A549 (cell line): ENCODE results near the gene TEKT5. TPM values are rescaled to one million over a fixed set of nuclear protein-coding genes. Genes with fewer than 3 reads are reported as not detected.

Source experiments
- ATAC-seq, 2 experiments: fragments of 200-7000 bp in 1 of 2; fragments of >200 bp in 1 of 2; cut with Nextera tagmentation in 1 of 2; cut with Tn5 transposase in 1 of 2; 3 replicates each; pipeline versions ENCODE4 v1.8.0 to v1.9.1; 2018 to 2020; ENCODE audit warnings: mild to moderate bottlenecking in 1 of 2, moderate library complexity in 1 of 2
- CTCF ChIA-PET: fragments of 300-600 bp; sonication (Branson Sonifier 250); formaldehyde crosslinking; extraction: SDS; loops from one replicate; lab custom pipeline; 2021; ENCODE audit warnings: antibody characterized with exemption, inconsistent platforms; lab: Yijun Ruan, JAX
- POLR2A ChIA-PET: fragments of 350-600 bp; formaldehyde crosslinking; extraction: SDS; loops from one replicate; lab custom pipeline; 2021; ENCODE audit warnings: antibody characterized with exemption, inconsistent platforms; lab: Yijun Ruan, JAX
- DNase-seq, 2 experiments: peaks; one replicate each; pipeline versions ENCODE4 v3.0.0 to v3.0.0-alpha.2; 2011 to 2016; ENCODE audit warnings: low read depth in 1 of 2, low spot score in 1 of 2
- FAIRE-seq: peaks from 2 replicates; lab custom pipeline; 2011; peaks lifted over from hg19 to GRCh38; lab: Jason Lieb, UNC
- H3K27ac ChIP-seq, 2 experiments: fragments of >200 bp; sonication (Bioruptor Twin); formaldehyde crosslinking; 3 replicates each; pipeline ENCODE4 v1.5.1; 2016 to 2017
- H3K4me1 ChIP-seq: fragments of >200 bp; sonication (Bioruptor Twin); formaldehyde crosslinking; 3 replicates; pipeline ENCODE4 v1.6.1; 2016
- H3K4me2 ChIP-seq: fragments of >200 bp; sonication (Bioruptor Twin); formaldehyde crosslinking; 3 replicates; pipeline ENCODE4 v1.6.1; 2016
- H3K4me3 ChIP-seq: fragments of >200 bp; sonication (Bioruptor Twin); formaldehyde crosslinking; 3 replicates; pipeline ENCODE4 v1.5.1; 2016
- H3K9me3 ChIP-seq: fragments of >200 bp; sonication (Bioruptor Twin); formaldehyde crosslinking; 3 replicates; pipeline ENCODE4 v1.6.1; 2016
- BHLHE40 ChIP-seq: IDR thresholded peaks from 2 replicates; pipeline ENCODE4 v1.6.1; 2012; ENCODE audit warnings: low read depth, low read length, inconsistent platforms
- CHD4 ChIP-seq: fragments of 200-600 bp; sonication (generic); IDR thresholded peaks from 2 replicates; pipeline ENCODE4 v1.6.1; 2016; ENCODE audit warnings: antibody characterized with exemption, mild to moderate bottlenecking, borderline replicate concordance
- EP300 ChIP-seq, 2 experiments: fragments of >200 bp; sonication (Bioruptor Twin); formaldehyde crosslinking; IDR thresholded peaks; 2 replicates in 1 of 2; 3 replicates in 1 of 2; pipeline ENCODE4 v1.6.1; 2016 to 2017
- FOSL2 ChIP-seq, 2 experiments: fragments of 450-650 bp in 1 of 2; fragments of >200 bp in 1 of 2; sonication (Bioruptor Twin) in 1 of 2; formaldehyde crosslinking; IDR thresholded peaks; 2 replicates each; pipeline versions ENCODE4 v1.5.0 to v1.6.1; 2016 to 2020; ENCODE audit warnings: mild to moderate bottlenecking in 1 of 2, moderate library complexity in 1 of 2
- FOXS1 ChIP-seq: fragments of 250-450 bp; sonication (Bioruptor Pico); IDR thresholded peaks from 2 replicates; pipeline ENCODE4 v1.5.0; 2020; ENCODE audit warnings: mild to moderate bottlenecking, moderate library complexity
- GATA3 ChIP-seq: IDR thresholded peaks from 2 replicates; pipeline ENCODE4 v1.6.1; 2012; ENCODE audit warnings: borderline replicate concordance
- HOXA7 ChIP-seq: fragments of 250-450 bp; sonication (Bioruptor Pico); IDR thresholded peaks from 2 replicates; pipeline ENCODE4 v1.5.0; 2020; ENCODE audit warnings: mild to moderate bottlenecking, moderate library complexity
- HOXB5 ChIP-seq: fragments of 250-450 bp; sonication (Bioruptor Pico); IDR thresholded peaks from 2 replicates; pipeline ENCODE4 v1.5.0; 2020; ENCODE audit warnings: mild to moderate bottlenecking, moderate library complexity
- JUN ChIP-seq, 2 experiments: fragments of >200 bp; sonication (Bioruptor Twin); formaldehyde crosslinking; IDR thresholded peaks; 2 replicates in 1 of 2; 3 replicates in 1 of 2; pipeline ENCODE4 v1.6.1; 2016 to 2017
- KDM5A ChIP-seq: fragments of 200-600 bp; sonication (generic); IDR thresholded peaks from 2 replicates; pipeline ENCODE4 v1.6.1; 2016; ENCODE audit warnings: antibody characterized with exemption, mild to moderate bottlenecking
- MAZ ChIP-seq: fragments of 150-350 bp; IDR thresholded peaks from 2 replicates; pipeline ENCODE4 v1.6.1; 2014; ENCODE audit warnings: antibody characterized with exemption, low read depth, low read length, borderline replicate concordance
- NR3C1 ChIP-seq: fragments of >200 bp; sonication (Bioruptor Twin); formaldehyde crosslinking; IDR thresholded peaks from 3 replicates; pipeline ENCODE4 v1.6.1; 2017
- PHF8 ChIP-seq: fragments of 200-600 bp; sonication (generic); IDR thresholded peaks from 2 replicates; pipeline ENCODE4 v1.6.1; 2016; ENCODE audit warnings: low read depth, mild to moderate bottlenecking, antibody characterized with exemption, moderate library complexity, borderline replicate concordance
- TP53 ChIP-seq: fragments of 250-450 bp; sonication (Bioruptor Pico); IDR thresholded peaks from 2 replicates; pipeline ENCODE4 v1.5.0; 2021; ENCODE audit warnings: mild to moderate bottlenecking, moderate library complexity
- ZC3H11A ChIP-seq: fragments of 450-650 bp; IDR thresholded peaks from 2 replicates; pipeline ENCODE4 v1.6.1; 2014; ENCODE audit warnings: antibody characterized with exemption, mild to moderate bottlenecking
- ZNF302 ChIP-seq: fragments of 250-450 bp; sonication (Bioruptor Pico); IDR thresholded peaks from 2 replicates; pipeline ENCODE4 v1.9.0; 2021; ENCODE audit warnings: inconsistent platforms, mild to moderate bottlenecking, moderate library complexity
- WGBS: methylation state at CpG from one replicate; pipeline ENCODE4 v1.1.6; 2017; ENCODE audit errors: missing lambda C conversion rate; 5-methylcytosine and 5-hydroxymethylcytosine counted together
- polyA plus RNA-seq, 4 experiments: library from polyadenylated mRNA; depleted of rRNA in 3 of 4; stranded (reverse); fragments of >200 nt; fragmentation: RNase III in 1 of 4; extraction: RNeasy Plus Mini Kit Qiagen cat#74134 plus additional on column Dnase treatment in 1 of 4; gene quantifications; 2 replicates in 3 of 4; 3 replicates in 1 of 4; pipeline ENCODE4 v1.2.3, GENCODE V29; 2011 to 2017
- TF ChIP-seq, protein P1 (sequence below): fragments of >200 bp; sonication (Bioruptor Twin); formaldehyde crosslinking; IDR thresholded peaks from 3 replicates; pipeline ENCODE4 v1.5.1; 2016
- TF ChIP-seq, protein P2 (sequence below): fragments of >200 bp; sonication (Bioruptor Twin); formaldehyde crosslinking; IDR thresholded peaks from 2 replicates; pipeline ENCODE4 v1.6.1; 2016
- TF ChIP-seq, protein P3 (sequence below): IDR thresholded peaks from 2 replicates; pipeline ENCODE4 v1.6.1; 2012

Gene TEKT5
- polyA plus RNA-seq, 2 of the 4 experiments (the other 2 are of a cell fraction), result 0.14 TPM; not detected in 1

- TF ChIP-seq TP53 (CRISPR knock-in tag) (no peak), HOXB5 (no peak), BHLHE40 (no peak), FOSL2 (IDR thresholded peaks at IDR 0.05) (no peak), FOSL2 (CRISPR knock-in tag; IDR thresholded peaks at IDR 0.05) (no peak), PHF8 (no peak), ZC3H11A (no peak)
These were observed 80.8 kb downstream of the TEKT5 start (continued) for GRCh38 chr16:10613785-10614485.

DNA sequence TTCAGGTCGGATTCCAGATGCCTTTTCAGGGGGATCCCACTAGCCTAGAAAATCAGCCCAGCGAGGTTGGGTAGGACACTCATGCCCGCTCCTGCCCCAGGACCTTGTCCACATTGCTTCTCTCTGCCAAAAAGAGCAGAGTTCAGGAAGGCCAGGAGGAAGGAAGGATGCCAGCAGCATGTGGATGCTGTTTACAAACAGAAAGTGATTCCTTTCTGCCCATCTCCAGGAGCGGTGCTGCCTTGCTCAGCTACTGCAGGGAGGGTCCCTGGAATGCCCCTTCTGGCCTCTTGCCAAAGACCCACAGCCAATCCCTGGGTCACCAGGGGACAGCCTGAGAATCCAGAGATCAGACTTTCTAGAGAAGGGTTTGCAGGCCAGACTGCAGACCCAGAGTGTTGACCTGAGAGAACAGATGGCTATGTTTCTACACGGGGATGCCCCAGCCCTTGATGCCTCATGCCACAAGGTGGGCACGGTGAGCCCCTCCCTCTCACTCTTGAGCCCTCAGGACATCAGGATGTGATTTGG lies 82.0 kb downstream of the TEKT5 start:
- peaks cover 19% of the 10 kb centered on the region; the same call in 2 of the 3 replicates for H3K4me1 ChIP-seq
- WGBS, result 41% methylated on average over 6 of the region's 6 CpGs
- no peak for FAIRE-seq
- no peak overlapping the region for H3K4me2 ChIP-seq
- no peaks in the 10 kb centered on the region for H3K9me3 ChIP-seq
- ATAC-seq, result no peak
- CTCF ChIA-PET, result no interaction called here
- H3K27ac ChIP-seq, result no peak overlapping the region
- POLR2A ChIA-PET, result no interaction called here
- DNase-seq, result no peak
- TF ChIP-seq MAZ (no peak), ZNF302 (CRISPR knock-in tag) (no peak), NR3C1 (no peak), HOXA7 (CRISPR knock-in tag) (no peak), HOXB5 (no peak), KDM5A (no peak), ZC3H11A (no peak), JUN (IDR thresholded peaks at IDR 0.05) (no peak), FOXS1 (CRISPR knock-in tag) (no peak)
- TF ChIP-seq, protein P1, sequence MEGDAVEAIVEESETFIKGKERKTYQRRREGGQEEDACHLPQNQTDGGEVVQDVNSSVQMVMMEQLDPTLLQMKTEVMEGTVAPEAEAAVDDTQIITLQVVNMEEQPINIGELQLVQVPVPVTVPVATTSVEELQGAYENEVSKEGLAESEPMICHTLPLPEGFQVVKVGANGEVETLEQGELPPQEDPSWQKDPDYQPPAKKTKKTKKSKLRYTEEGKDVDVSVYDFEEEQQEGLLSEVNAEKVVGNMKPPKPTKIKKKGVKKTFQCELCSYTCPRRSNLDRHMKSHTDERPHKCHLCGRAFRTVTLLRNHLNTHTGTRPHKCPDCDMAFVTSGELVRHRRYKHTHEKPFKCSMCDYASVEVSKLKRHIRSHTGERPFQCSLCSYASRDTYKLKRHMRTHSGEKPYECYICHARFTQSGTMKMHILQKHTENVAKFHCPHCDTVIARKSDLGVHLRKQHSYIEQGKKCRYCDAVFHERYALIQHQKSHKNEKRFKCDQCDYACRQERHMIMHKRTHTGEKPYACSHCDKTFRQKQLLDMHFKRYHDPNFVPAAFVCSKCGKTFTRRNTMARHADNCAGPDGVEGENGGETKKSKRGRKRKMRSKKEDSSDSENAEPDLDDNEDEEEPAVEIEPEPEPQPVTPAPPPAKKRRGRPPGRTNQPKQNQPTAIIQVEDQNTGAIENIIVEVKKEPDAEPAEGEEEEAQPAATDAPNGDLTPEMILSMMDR, result no peak
- no peak overlapping the region for H3K4me3 ChIP-seq

- CTCF ChIA-PET, result no interaction called here
- no peak for FAIRE-seq
- no peak overlapping the region for H3K4me2 ChIP-seq
- POLR2A ChIA-PET, result no interaction called here
- no peak for TF ChIP-seq JUN (IDR thresholded peaks at IDR 0.05)
- TF ChIP-seq EP300 (IDR thresholded peaks at IDR 0.05), result no peak
- TF ChIP-seq FOXS1 (CRISPR knock-in tag), result no peak
- no peak for TF ChIP-seq GATA3
- TF ChIP-seq, protein P2, sequence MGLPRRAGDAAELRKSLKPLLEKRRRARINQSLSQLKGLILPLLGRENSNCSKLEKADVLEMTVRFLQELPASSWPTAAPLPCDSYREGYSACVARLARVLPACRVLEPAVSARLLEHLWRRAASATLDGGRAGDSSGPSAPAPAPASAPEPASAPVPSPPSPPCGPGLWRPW, result no peak
- TF ChIP-seq, protein P3, sequence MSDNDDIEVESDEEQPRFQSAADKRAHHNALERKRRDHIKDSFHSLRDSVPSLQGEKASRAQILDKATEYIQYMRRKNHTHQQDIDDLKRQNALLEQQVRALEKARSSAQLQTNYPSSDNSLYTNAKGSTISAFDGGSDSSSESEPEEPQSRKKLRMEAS, result no peak
- no peak for TF ChIP-seq CHD4
- H3K4me1 ChIP-seq, result peaks cover 12% of the 10 kb centered on the region; the same call in 2 of the 3 replicates
- WGBS, result 94% methylated on average over 6 of the region's 6 CpGs
- ATAC-seq, result no peak
- no peak overlapping the region for H3K27ac ChIP-seq
- no peak for DNase-seq
- no peaks in the 10 kb centered on the region for H3K9me3 ChIP-seq
- no peak overlapping the region for H3K4me3 ChIP-seq
These were observed 82.8 kb downstream of the TEKT5 start for GRCh38 chr16:10611825-10612342.
